Measurements from ENCODE around the gene AHI1. TPM values are rescaled to one million over a fixed set of nuclear protein-coding genes. Genes with fewer than 3 reads are reported as not detected.

Gene AHI1
- total RNA-seq, 3 donors from 2014 or later (not counting 1 experiment from before 2014, with no cell fraction given): 24.0 to 40.3 (median 32.4) TPM

- Mint-ChIP-seq H3K4me1 (peaks cover 6 to 8% of the 10 kb centered on the region in 2 donors), H3K27me3 (ENCODE audit: low read depth in 2 of 2) (no peaks in the 10 kb centered on the region), H3K27ac (no peak overlapping the region), H3K4me3 (no peak overlapping the region), H3K9me3 (no peaks in the 10 kb centered on the region), H3K36me3 (no peaks in the 10 kb centered on the region)
- DNase-seq: no peak
- intact Hi-C loops (cut with micrococcal nuclease): loop anchor here (1.0 to 2.0 kb wide), 4 partner anchors 31 to 812 kb away; no protein-coding TSS in a partner anchor
- WGBS (ENCODE audit: insufficient coverage): 67% methylated on average over 1 of the region's 1 CpG
- TF ChIP-seq CTCF (IDR thresholded peaks at IDR 0.05): no peak
- H3K36me3 ChIP-seq (ENCODE audit: control insufficient read depth, insufficient read depth, low read length): no peaks in the 10 kb centered on the region
- H3K27me3 ChIP-seq (ENCODE audit: control insufficient read depth, insufficient read depth, low read length): no peaks in the 10 kb centered on the region
- H3K9me3 ChIP-seq (ENCODE audit: control insufficient read depth, insufficient read depth, low read length): no peaks in the 10 kb centered on the region
- peaks cover 4% of the 10 kb centered on the region for H3K4me1 ChIP-seq (ENCODE audit: control insufficient read depth, insufficient read depth, low read length)
- no peak overlapping the region for H3K27ac ChIP-seq (ENCODE audit: low read length)
- no peak for ATAC-seq
- H3K4me3 ChIP-seq (ENCODE audit: low read length): no peak overlapping the region
Measured at GRCh38 chr6:135505648-135506047, 8.1 kb upstream of the AHI1 start.

- DNase-seq: no peak
- peaks cover 6 to 8% of the 10 kb centered on the region in 2 donors for H3K4me1 Mint-ChIP-seq
- Histone ChIP-seq H3K27ac (ENCODE audit: low read length) (no peak overlapping the region), H3K4me1 (ENCODE audit: control insufficient read depth, insufficient read depth, low read length) (peaks cover 4% of the 10 kb centered on the region), H3K4me3 (ENCODE audit: low read length) (no peak overlapping the region), H3K27me3 (ENCODE audit: control insufficient read depth, insufficient read depth, low read length) (no peaks in the 10 kb centered on the region), H3K9me3 (ENCODE audit: control insufficient read depth, insufficient read depth, low read length) (no peaks in the 10 kb centered on the region), H3K36me3 (ENCODE audit: control insufficient read depth, insufficient read depth, low read length) (no peaks in the 10 kb centered on the region)
- no peak for ATAC-seq
- H3K27ac Mint-ChIP-seq: no peak overlapping the region
- H3K36me3 Mint-ChIP-seq: no peaks in the 10 kb centered on the region
- 99% methylated on average over 3 of the region's 3 CpGs for WGBS (ENCODE audit: insufficient coverage)
- no peak for TF ChIP-seq CTCF (IDR thresholded peaks at IDR 0.05)
- no peaks in the 10 kb centered on the region for H3K9me3 Mint-ChIP-seq
- no peaks in the 10 kb centered on the region for H3K27me3 Mint-ChIP-seq (ENCODE audit: low read depth in 2 of 2)
- no peak overlapping the region for H3K4me3 Mint-ChIP-seq
- intact Hi-C loops (cut with micrococcal nuclease): no loop called here
Measured at GRCh38 chr6:135505222-135505621, 7.7 kb upstream of the AHI1 start.

GRCh38 chr6:135504734-135505133 lies 7.2 kb upstream of the AHI1 start:
- Mint-ChIP-seq H3K9me3 (no peaks in the 10 kb centered on the region), H3K4me3 (no peak overlapping the region), H3K36me3 (no peaks in the 10 kb centered on the region), H3K27ac (no peak overlapping the region), H3K4me1 (peaks cover 6 to 8% of the 10 kb centered on the region in 2 donors), H3K27me3 (ENCODE audit: low read depth in 2 of 2) (no peaks in the 10 kb centered on the region)
- H3K27ac ChIP-seq (ENCODE audit: low read length): no peak overlapping the region
- H3K4me3 ChIP-seq (ENCODE audit: low read length): no peak overlapping the region
- no peaks in the 10 kb centered on the region for H3K27me3 ChIP-seq (ENCODE audit: control insufficient read depth, insufficient read depth, low read length)
- H3K36me3 ChIP-seq (ENCODE audit: control insufficient read depth, insufficient read depth, low read length): no peaks in the 10 kb centered on the region
- peaks cover 4% of the 10 kb centered on the region for H3K4me1 ChIP-seq (ENCODE audit: control insufficient read depth, insufficient read depth, low read length)
- no peaks in the 10 kb centered on the region for H3K9me3 ChIP-seq (ENCODE audit: control insufficient read depth, insufficient read depth, low read length)
- WGBS (ENCODE audit: insufficient coverage): 90% methylated on average over 3 of the region's 3 CpGs
- DNase-seq: no peak
- TF ChIP-seq CTCF (IDR thresholded peaks at IDR 0.05): no peak
- ATAC-seq: no peak
- intact Hi-C loops (cut with micrococcal nuclease): no loop called here
